Nephron progenitor cell (in vitro differentiated cells): ENCODE measurements around the gene CYB5A.

Experiments used
- DNase-seq: peaks from one replicate; pipeline ENCODE4 v3.0.0; 2021
- H3K27ac Mint-ChIP-seq: 2 replicates; pipeline ENCODE4 v1.8.0; 2021; ENCODE audit warnings: mild to moderate bottlenecking, moderate library complexity, mixed read lengths
- H3K27me3 Mint-ChIP-seq: 2 replicates; pipeline ENCODE4 v1.8.0; 2021; ENCODE audit warnings: mild to moderate bottlenecking, low read depth, mixed read lengths; ENCODE audit not compliant: poor library complexity
- H3K36me3 Mint-ChIP-seq: 2 replicates; pipeline ENCODE4 v1.8.0; 2021; ENCODE audit warnings: low read depth, mixed read lengths
- H3K4me1 Mint-ChIP-seq: 2 replicates; pipeline ENCODE4 v1.8.0; 2021; ENCODE audit warnings: mixed read lengths
- H3K4me3 Mint-ChIP-seq: 2 replicates; pipeline ENCODE4 v1.8.0; 2021; ENCODE audit warnings: mild to moderate bottlenecking, moderate library complexity, mixed read lengths
- H3K9me3 Mint-ChIP-seq: 2 replicates; pipeline ENCODE4 v1.8.0; 2021; ENCODE audit warnings: mild to moderate bottlenecking, moderate library complexity, mixed read lengths
- CTCF ChIP-seq: fragments of 200-600 bp; sonication (generic); IDR thresholded peaks from 2 replicates; pipeline ENCODE4 v1.5.0; 2021; ENCODE audit warnings: antibody characterized with exemption

CYB5A gene

GRCh38 chr18:74268933-74269620 is 22.7 kb downstream of the CYB5A start:
- no peak for TF ChIP-seq CTCF
- Mint-ChIP-seq H3K27ac (peak overlapping the region; percentile 44), H3K4me3 (no peak overlapping the region), H3K9me3 (no peaks in the 10 kb centered on the region), H3K4me1 (peaks cover 55% of the 10 kb centered on the region), H3K36me3 (peaks cover 19% of the 10 kb centered on the region), H3K27me3 (peaks cover 2% of the 10 kb centered on the region)
- DNase-seq: no peak

- peaks cover 46% of the 10 kb centered on the region for H3K4me1 Mint-ChIP-seq
- no peak for TF ChIP-seq CTCF
- no peak for DNase-seq
- H3K4me3 Mint-ChIP-seq: no peak overlapping the region
- peaks cover 2% of the 10 kb centered on the region for H3K27me3 Mint-ChIP-seq
- peak overlapping the region; percentile 23 for H3K27ac Mint-ChIP-seq
- peaks cover 19% of the 10 kb centered on the region for H3K36me3 Mint-ChIP-seq
- no peaks in the 10 kb centered on the region for H3K9me3 Mint-ChIP-seq
Observed at GRCh38 chr18:74268175-74268574, 23.6 kb downstream of the CYB5A start.

GRCh38 chr18:74266161-74266560 is 25.6 kb downstream of the CYB5A start:
- no peak for DNase-seq
- H3K4me3 Mint-ChIP-seq: no peak overlapping the region
- peaks cover 2% of the 10 kb centered on the region for H3K27me3 Mint-ChIP-seq
- H3K27ac Mint-ChIP-seq: no peak overlapping the region
- peaks cover 44% of the 10 kb centered on the region for H3K4me1 Mint-ChIP-seq
- TF ChIP-seq CTCF: no peak
- H3K9me3 Mint-ChIP-seq: no peaks in the 10 kb centered on the region
- peaks cover 24% of the 10 kb centered on the region for H3K36me3 Mint-ChIP-seq

- no peak overlapping the region for H3K27ac Mint-ChIP-seq
- no peak for TF ChIP-seq CTCF
- H3K27me3 Mint-ChIP-seq: peaks cover 2% of the 10 kb centered on the region
- H3K36me3 Mint-ChIP-seq: peaks cover 24% of the 10 kb centered on the region
- no peaks in the 10 kb centered on the region for H3K9me3 Mint-ChIP-seq
- no peak overlapping the region for H3K4me3 Mint-ChIP-seq
- no peak for DNase-seq
- H3K4me1 Mint-ChIP-seq: peaks cover 49% of the 10 kb centered on the region
Observed at GRCh38 chr18:74265546-74266098, 26.1 kb downstream of the CYB5A start.

GRCh38 chr18:74264303-74265020 is 27.3 kb downstream of the CYB5A start:
- TF ChIP-seq CTCF: no peak
- H3K4me3 Mint-ChIP-seq: no peak overlapping the region
- H3K27me3 Mint-ChIP-seq: peaks cover 2% of the 10 kb centered on the region
- H3K9me3 Mint-ChIP-seq: no peaks in the 10 kb centered on the region
- no peak overlapping the region for H3K27ac Mint-ChIP-seq
- peaks cover 41% of the 10 kb centered on the region for H3K4me1 Mint-ChIP-seq
- DNase-seq: no peak
- H3K36me3 Mint-ChIP-seq: peaks cover 24% of the 10 kb centered on the region
